Measurements from ENCODE around the gene MBL2. TPM values are rescaled to one million over a fixed set of nuclear protein-coding genes. Genes with fewer than 3 reads are reported as not detected.

Gene MBL2
- not detected for polyA plus RNA-seq (2013, experiment 1 of 2)
- polyA plus RNA-seq (2013, experiment 2 of 2), result not detected

GRCh38 chr10:52772623-52773022 is at the start of gene MBL2:
Gene MBL2 (minus strand): TSS chr10:52772784. CDS start chr10:52771635, 1,149 bp downstream.
- 93% methylated on average over 3 of the region's 3 CpGs for WGBS
- no peaks in the 10 kb centered on the region for H3K36me3 ChIP-seq (ENCODE audit: insufficient read depth, low read length)
- no peak within 1 kb of the TSS for H3K9ac ChIP-seq (ENCODE audit: low read depth, low read length)

GRCh38 chr10:52820309-52820708 is 47.7 kb upstream of the MBL2 start:
- H3K9me3 ChIP-seq (ENCODE audit: insufficient read depth, low read depth, low read length), result no peaks in the 10 kb centered on the region
- H3K27me3 ChIP-seq (ENCODE audit: insufficient read depth, low read length), result no peaks in the 10 kb centered on the region
- H3K4me1 ChIP-seq (ENCODE audit: insufficient read depth, low read length), result peaks cover 16% of the 10 kb centered on the region
- H3K4me3 ChIP-seq (ENCODE audit: low read length), result no peak overlapping the region
- H3K27ac ChIP-seq (ENCODE audit: low read depth, low read length), result no peak overlapping the region
- no peaks in the 10 kb centered on the region for H3K36me3 ChIP-seq (ENCODE audit: insufficient read depth, low read length)
- WGBS, result 96% methylated on average over 1 of the region's 1 CpG
- no peak overlapping the region for H3K9ac ChIP-seq (ENCODE audit: low read depth, low read length)

More at GRCh38 chr10:52772623-52773022, at the start of gene MBL2:
- Histone ChIP-seq H3K27me3 (ENCODE audit: insufficient read depth, low read length) (no peaks in the 10 kb centered on the region), H3K9me3 (ENCODE audit: insufficient read depth, low read depth, low read length) (no peaks in the 10 kb centered on the region), H3K4me1 (ENCODE audit: insufficient read depth, low read length) (no peaks in the 10 kb centered on the region), H3K4me3 (ENCODE audit: low read length) (no peak within 1 kb of the TSS), H3K27ac (ENCODE audit: low read depth, low read length) (no peak within 1 kb of the TSS)

- no peak overlapping the region for H3K9ac ChIP-seq (ENCODE audit: low read depth, low read length)
- H3K4me1 ChIP-seq (ENCODE audit: insufficient read depth, low read length), result peaks cover 16% of the 10 kb centered on the region
- no peaks in the 10 kb centered on the region for H3K27me3 ChIP-seq (ENCODE audit: insufficient read depth, low read length)
- H3K9me3 ChIP-seq (ENCODE audit: insufficient read depth, low read depth, low read length), result no peaks in the 10 kb centered on the region
- H3K27ac ChIP-seq (ENCODE audit: low read depth, low read length), result no peak overlapping the region
- H3K4me3 ChIP-seq (ENCODE audit: low read length), result no peak overlapping the region
- WGBS, result 34% methylated on average over 3 of the region's 3 CpGs
- H3K36me3 ChIP-seq (ENCODE audit: insufficient read depth, low read length), result no peaks in the 10 kb centered on the region
These were observed 45.4 kb upstream of the MBL2 start for GRCh38 chr10:52818019-52818418.

GRCh38 chr10:52814506-52814905 is 41.9 kb upstream of the MBL2 start:
- 90% methylated on average over 5 of the region's 5 CpGs for WGBS

GRCh38 chr10:52811776-52812175 is 39.2 kb upstream of the MBL2 start:
- Histone ChIP-seq H3K27me3 (ENCODE audit: insufficient read depth, low read length) (no peaks in the 10 kb centered on the region), H3K4me1 (ENCODE audit: insufficient read depth, low read length) (peaks cover 1% of the 10 kb centered on the region; the same call in 1 of the 2 replicates), H3K9me3 (ENCODE audit: insufficient read depth, low read depth, low read length) (no peaks in the 10 kb centered on the region), H3K9ac (ENCODE audit: low read depth, low read length) (no peak overlapping the region), H3K36me3 (ENCODE audit: insufficient read depth, low read length) (no peaks in the 10 kb centered on the region), H3K4me3 (ENCODE audit: low read length) (no peak overlapping the region), H3K27ac (ENCODE audit: low read depth, low read length) (no peak overlapping the region)

More at GRCh38 chr10:52814506-52814905, 41.9 kb upstream of the MBL2 start:
- H3K9ac ChIP-seq (ENCODE audit: low read depth, low read length), result no peak overlapping the region
- H3K27ac ChIP-seq (ENCODE audit: low read depth, low read length), result no peak overlapping the region
- H3K27me3 ChIP-seq (ENCODE audit: insufficient read depth, low read length), result no peaks in the 10 kb centered on the region
- no peaks in the 10 kb centered on the region for H3K36me3 ChIP-seq (ENCODE audit: insufficient read depth, low read length)
- no peak overlapping the region for H3K4me3 ChIP-seq (ENCODE audit: low read length)
- H3K4me1 ChIP-seq (ENCODE audit: insufficient read depth, low read length), result peaks cover 16% of the 10 kb centered on the region
- no peaks in the 10 kb centered on the region for H3K9me3 ChIP-seq (ENCODE audit: insufficient read depth, low read depth, low read length)

GRCh38 chr10:52810761-52811160 is 38.2 kb upstream of the MBL2 start:
- H3K36me3 ChIP-seq (ENCODE audit: insufficient read depth, low read length), result no peaks in the 10 kb centered on the region
- no peak overlapping the region for H3K27ac ChIP-seq (ENCODE audit: low read depth, low read length)
- 97% methylated on average over 2 of the region's 2 CpGs for WGBS
- H3K9ac ChIP-seq (ENCODE audit: low read depth, low read length), result no peak overlapping the region
- no peaks in the 10 kb centered on the region for H3K27me3 ChIP-seq (ENCODE audit: insufficient read depth, low read length)
- no peaks in the 10 kb centered on the region for H3K9me3 ChIP-seq (ENCODE audit: insufficient read depth, low read depth, low read length)
- H3K4me1 ChIP-seq (ENCODE audit: insufficient read depth, low read length), result no peaks in the 10 kb centered on the region
- H3K4me3 ChIP-seq (ENCODE audit: low read length), result no peak overlapping the region

GRCh38 chr10:52807803-52808202 is 35.2 kb upstream of the MBL2 start:
- 96% methylated on average over 2 of the region's 2 CpGs for WGBS
- no peaks in the 10 kb centered on the region for H3K9me3 ChIP-seq (ENCODE audit: insufficient read depth, low read depth, low read length)
- H3K4me1 ChIP-seq (ENCODE audit: insufficient read depth, low read length), result no peaks in the 10 kb centered on the region
- no peak overlapping the region for H3K9ac ChIP-seq (ENCODE audit: low read depth, low read length)
- H3K27ac ChIP-seq (ENCODE audit: low read depth, low read length), result no peak overlapping the region
- H3K4me3 ChIP-seq (ENCODE audit: low read length), result no peak overlapping the region
- no peaks in the 10 kb centered on the region for H3K36me3 ChIP-seq (ENCODE audit: insufficient read depth, low read length)
- no peaks in the 10 kb centered on the region for H3K27me3 ChIP-seq (ENCODE audit: insufficient read depth, low read length)

GRCh38 chr10:52805414-52806285 is 33.1 kb upstream of the MBL2 start:
- 89% methylated on average over 25 of the region's 25 CpGs for WGBS
- H3K4me1 ChIP-seq (ENCODE audit: insufficient read depth, low read length), result no peaks in the 10 kb centered on the region
- H3K27me3 ChIP-seq (ENCODE audit: insufficient read depth, low read length), result no peaks in the 10 kb centered on the region
- H3K9me3 ChIP-seq (ENCODE audit: insufficient read depth, low read depth, low read length), result no peaks in the 10 kb centered on the region
- no peak overlapping the region for H3K9ac ChIP-seq (ENCODE audit: low read depth, low read length)
- no peak overlapping the region for H3K27ac ChIP-seq (ENCODE audit: low read depth, low read length)
- H3K36me3 ChIP-seq (ENCODE audit: insufficient read depth, low read length), result no peaks in the 10 kb centered on the region
- H3K4me3 ChIP-seq (ENCODE audit: low read length), result no peak overlapping the region

GRCh38 chr10:52801947-52802346 is 29.4 kb upstream of the MBL2 start:
- no peak overlapping the region for H3K27ac ChIP-seq (ENCODE audit: low read depth, low read length)
- no peak overlapping the region for H3K9ac ChIP-seq (ENCODE audit: low read depth, low read length)
- 75% methylated on average over 1 of the region's 1 CpG for WGBS
- H3K4me1 ChIP-seq (ENCODE audit: insufficient read depth, low read length), result no peaks in the 10 kb centered on the region
- no peak overlapping the region for H3K4me3 ChIP-seq (ENCODE audit: low read length)
- no peaks in the 10 kb centered on the region for H3K9me3 ChIP-seq (ENCODE audit: insufficient read depth, low read depth, low read length)
- no peaks in the 10 kb centered on the region for H3K27me3 ChIP-seq (ENCODE audit: insufficient read depth, low read length)
- H3K36me3 ChIP-seq (ENCODE audit: insufficient read depth, low read length), result no peaks in the 10 kb centered on the region

- H3K27ac ChIP-seq (ENCODE audit: low read depth, low read length), result no peak overlapping the region
- no peaks in the 10 kb centered on the region for H3K27me3 ChIP-seq (ENCODE audit: insufficient read depth, low read length)
- H3K36me3 ChIP-seq (ENCODE audit: insufficient read depth, low read length), result no peaks in the 10 kb centered on the region
- no peak overlapping the region for H3K9ac ChIP-seq (ENCODE audit: low read depth, low read length)
- no peaks in the 10 kb centered on the region for H3K9me3 ChIP-seq (ENCODE audit: insufficient read depth, low read depth, low read length)
- no peaks in the 10 kb centered on the region for H3K4me1 ChIP-seq (ENCODE audit: insufficient read depth, low read length)
- no peak overlapping the region for H3K4me3 ChIP-seq (ENCODE audit: low read length)
- 96% methylated on average over 5 of the region's 5 CpGs for WGBS
These were observed 13.5 kb upstream of the MBL2 start for GRCh38 chr10:52786098-52786497.

- H3K9me3 ChIP-seq (ENCODE audit: insufficient read depth, low read depth, low read length), result no peaks in the 10 kb centered on the region
- WGBS, result 83% methylated on average over 3 of the region's 3 CpGs
- H3K36me3 ChIP-seq (ENCODE audit: insufficient read depth, low read length), result no peaks in the 10 kb centered on the region
These were observed 12.8 kb upstream of the MBL2 start for GRCh38 chr10:52785418-52785817.

More at GRCh38 chr10:52785418-52785817, 12.8 kb upstream of the MBL2 start:
- Histone ChIP-seq H3K27ac (ENCODE audit: low read depth, low read length) (no peak overlapping the region), H3K27me3 (ENCODE audit: insufficient read depth, low read length) (no peaks in the 10 kb centered on the region), H3K4me1 (ENCODE audit: insufficient read depth, low read length) (no peaks in the 10 kb centered on the region), H3K4me3 (ENCODE audit: low read length) (no peak overlapping the region), H3K9ac (ENCODE audit: low read depth, low read length) (no peak overlapping the region)
